ENCODE measurements around the gene FBXL4.

FBXL4 gene

DNA sequence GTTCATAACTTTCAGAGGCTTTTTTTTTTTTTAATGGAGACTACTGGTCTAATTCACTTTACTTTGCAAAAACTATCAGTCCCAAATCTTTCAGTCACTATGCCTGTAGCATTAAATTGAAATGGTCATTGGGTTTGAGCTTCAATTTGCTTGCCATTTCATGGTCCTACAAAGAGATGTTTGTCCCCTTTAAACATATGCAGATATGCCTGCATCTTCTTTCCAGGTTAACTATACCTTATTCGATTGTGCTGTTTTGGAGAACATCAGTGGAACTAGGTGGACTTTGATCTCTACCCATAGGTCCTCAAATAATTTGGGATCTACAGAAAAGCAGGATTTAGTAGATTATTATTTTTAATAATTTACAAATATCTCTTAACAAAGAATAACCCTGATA, 108.8 kb downstream of the FBXL4 start:
- DNase-seq (ENCODE audit: low read depth): no peak

DNA sequence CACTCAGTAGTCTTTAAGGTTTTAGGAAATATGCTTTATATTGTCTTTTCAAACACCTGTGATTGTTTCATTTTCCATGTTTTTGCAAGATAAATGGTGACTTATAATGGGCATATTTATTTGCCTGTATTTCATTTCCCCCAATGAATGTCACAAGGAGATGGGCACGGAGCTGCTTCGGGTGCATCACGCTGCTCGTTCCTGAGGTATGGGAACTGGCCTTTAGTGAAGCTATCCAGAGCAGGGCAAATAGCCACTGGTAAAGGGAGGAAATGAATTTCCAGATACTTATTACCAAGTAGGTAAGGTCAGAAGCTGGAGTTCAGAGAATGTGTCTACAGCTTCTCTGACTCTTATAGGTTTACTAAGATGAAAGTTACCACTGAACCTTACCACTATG, 109.7 kb downstream of the FBXL4 start:
- DNase-seq (ENCODE audit: low read depth): no peak

GRCh38 chr6:98836962-98837944, 110.5 kb downstream of the FBXL4 start:
- DNase-seq (ENCODE audit: low read depth): no peak

DNA sequence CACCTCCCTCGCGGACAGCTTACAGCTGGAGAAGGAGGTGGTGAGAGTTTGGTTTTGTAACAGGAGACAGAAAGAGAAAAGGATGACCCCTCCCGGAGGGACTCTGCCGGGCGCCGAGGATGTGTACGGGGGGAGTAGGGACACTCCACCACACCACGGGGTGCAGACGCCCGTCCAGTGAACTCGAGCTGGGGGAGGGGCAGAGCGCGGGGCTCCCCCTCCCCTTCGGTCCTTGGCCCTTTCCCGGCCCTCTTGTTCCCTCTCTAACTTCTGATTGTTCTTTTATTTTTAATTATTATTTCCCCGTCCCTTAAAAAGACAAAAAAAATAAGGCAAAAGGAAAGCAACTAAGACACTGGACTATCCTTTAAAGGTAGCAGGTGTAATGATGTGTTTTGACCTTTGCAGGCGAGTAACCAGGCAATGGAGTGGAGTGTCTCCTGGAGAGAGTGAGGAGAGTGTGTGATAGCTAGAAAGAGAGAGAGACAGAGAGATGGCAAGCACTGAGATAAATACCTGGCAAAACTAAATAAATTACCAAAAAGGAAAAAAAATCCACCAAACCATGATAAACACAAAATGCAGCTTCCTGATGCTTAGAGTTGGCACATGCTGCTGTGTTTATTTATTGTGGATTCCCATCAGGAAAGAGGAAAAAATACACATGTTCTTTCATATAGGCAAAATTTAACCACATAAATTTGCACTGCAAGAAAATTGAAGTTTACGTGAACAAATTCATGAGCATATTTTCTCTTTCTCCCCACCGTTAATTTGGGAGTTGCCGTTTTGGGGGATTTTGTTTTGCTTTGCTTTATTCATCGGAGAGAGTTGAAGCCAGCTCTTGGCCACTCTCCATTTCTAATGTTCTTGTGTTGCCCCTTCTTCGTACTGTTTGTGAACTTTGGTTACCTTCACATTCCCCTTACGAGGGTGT, 111.5 kb downstream of the FBXL4 start:
- DNase-seq (ENCODE audit: low read depth): no peak

DNA sequence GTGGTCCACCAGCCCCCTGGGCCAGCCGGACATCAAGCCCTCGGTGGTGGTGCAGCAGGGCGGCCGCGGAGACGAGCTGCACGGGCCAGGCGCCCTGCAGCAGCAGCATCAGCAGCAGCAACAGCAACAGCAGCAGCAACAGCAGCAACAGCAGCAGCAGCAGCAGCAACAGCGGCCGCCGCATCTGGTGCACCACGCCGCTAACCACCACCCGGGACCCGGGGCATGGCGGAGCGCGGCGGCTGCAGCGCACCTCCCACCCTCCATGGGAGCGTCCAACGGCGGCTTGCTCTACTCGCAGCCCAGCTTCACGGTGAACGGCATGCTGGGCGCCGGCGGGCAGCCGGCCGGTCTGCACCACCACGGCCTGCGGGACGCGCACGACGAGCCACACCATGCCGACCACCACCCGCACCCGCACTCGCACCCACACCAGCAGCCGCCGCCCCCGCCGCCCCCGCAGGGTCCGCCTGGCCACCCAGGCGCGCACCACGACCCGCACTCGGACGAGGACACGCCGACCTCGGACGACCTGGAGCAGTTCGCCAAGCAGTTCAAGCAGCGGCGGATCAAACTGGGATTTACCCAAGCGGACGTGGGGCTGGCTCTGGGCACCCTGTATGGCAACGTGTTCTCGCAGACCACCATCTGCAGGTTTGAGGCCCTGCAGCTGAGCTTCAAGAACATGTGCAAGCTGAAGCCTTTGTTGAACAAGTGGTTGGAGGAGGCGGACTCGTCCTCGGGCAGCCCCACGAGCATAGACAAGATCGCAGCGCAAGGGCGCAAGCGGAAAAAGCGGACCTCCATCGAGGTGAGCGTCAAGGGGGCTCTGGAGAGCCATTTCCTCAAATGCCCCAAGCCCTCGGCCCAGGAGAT, 112.4 kb downstream of the FBXL4 start:
- DNase-seq (ENCODE audit: low read depth): no peak

- DNase-seq (ENCODE audit: low read depth): peak; percentile 50
Measured at GRCh38 chr6:98834060-98835031, 113.4 kb downstream of the FBXL4 start, which contains the start of gene POU3F2. Gene POU3F2, plus strand, starts transcription at chr6:98834574. Its CDS starts 300 bp downstream, at chr6:98834874.

GRCh38 chr6:98833307-98834059, 114.3 kb downstream of the FBXL4 start:
- DNase-seq (ENCODE audit: low read depth): no peak

DNA sequence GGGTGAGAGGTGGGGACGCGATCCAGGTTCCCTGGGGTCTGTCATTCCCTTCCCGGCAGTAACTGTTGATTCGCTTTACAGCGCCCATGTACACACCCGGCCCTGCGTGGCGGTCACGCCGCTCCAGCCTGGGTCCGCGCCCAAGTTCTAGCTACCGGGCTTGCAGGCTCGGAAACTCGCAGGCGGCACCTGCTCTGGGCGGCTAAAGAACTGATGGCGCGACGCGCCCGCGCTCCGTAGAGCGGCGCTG, 114.8 kb downstream of the FBXL4 start:
- no peak for DNase-seq (ENCODE audit: low read depth)

GRCh38 chr6:98832284-98833056, 115.3 kb downstream of the FBXL4 start:
- DNase-seq (ENCODE audit: low read depth): no peak

DNA sequence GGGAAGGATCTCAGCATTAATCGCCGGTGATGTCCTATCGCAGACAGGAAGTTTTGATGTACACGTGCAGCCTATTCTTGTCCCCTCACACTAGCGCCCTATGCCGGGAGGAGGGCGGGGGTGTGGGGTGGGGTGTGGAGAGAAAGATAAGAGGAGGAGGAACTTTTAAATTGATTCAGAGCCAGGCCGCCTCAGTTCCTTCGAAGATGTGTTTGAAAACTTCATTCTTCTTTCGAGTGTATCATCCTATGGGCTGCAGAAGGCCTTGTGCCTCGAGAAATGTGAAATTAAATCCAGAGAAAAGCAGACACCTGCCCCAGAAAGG, 115.8 kb downstream of the FBXL4 start:
- DNase-seq (ENCODE audit: low read depth): no peak

- DNase-seq (ENCODE audit: low read depth): no peak
Measured at GRCh38 chr6:98831057-98831958, 116.4 kb downstream of the FBXL4 start.

- DNase-seq (ENCODE audit: low read depth): no peak
Measured at GRCh38 chr6:98830146-98830545, 117.6 kb downstream of the FBXL4 start.

- DNase-seq (ENCODE audit: low read depth): no peak
Measured at GRCh38 chr6:98828941-98829411, 118.8 kb downstream of the FBXL4 start.

DNA sequence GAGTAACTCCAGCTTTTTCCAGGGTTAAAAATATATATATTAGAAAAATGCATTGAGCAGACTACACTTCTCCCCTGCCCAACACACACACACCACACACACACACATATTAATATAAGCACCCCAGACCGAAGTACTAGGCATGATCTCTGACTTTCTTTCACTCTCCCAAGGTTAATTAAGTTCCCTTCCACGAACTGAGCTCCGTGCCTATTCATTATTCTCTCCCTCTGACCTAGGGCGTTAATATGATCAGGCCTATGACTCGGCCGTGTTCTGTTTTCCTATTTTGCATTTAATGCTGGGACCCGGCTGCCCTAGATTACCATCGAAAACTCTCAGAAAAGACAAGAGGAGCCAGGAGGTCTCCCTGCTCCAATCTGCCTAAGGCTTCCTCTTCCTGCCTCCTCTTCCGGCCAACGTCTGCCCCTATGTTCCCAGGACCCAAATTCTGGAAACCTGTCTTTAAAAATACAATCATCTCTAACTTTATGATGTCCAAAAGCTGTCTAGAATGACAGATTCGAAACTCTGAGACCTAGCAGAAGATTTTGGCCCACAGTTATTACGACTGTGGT, 119.4 kb downstream of the FBXL4 start:
- DNase-seq (ENCODE audit: low read depth): no peak

DNA sequence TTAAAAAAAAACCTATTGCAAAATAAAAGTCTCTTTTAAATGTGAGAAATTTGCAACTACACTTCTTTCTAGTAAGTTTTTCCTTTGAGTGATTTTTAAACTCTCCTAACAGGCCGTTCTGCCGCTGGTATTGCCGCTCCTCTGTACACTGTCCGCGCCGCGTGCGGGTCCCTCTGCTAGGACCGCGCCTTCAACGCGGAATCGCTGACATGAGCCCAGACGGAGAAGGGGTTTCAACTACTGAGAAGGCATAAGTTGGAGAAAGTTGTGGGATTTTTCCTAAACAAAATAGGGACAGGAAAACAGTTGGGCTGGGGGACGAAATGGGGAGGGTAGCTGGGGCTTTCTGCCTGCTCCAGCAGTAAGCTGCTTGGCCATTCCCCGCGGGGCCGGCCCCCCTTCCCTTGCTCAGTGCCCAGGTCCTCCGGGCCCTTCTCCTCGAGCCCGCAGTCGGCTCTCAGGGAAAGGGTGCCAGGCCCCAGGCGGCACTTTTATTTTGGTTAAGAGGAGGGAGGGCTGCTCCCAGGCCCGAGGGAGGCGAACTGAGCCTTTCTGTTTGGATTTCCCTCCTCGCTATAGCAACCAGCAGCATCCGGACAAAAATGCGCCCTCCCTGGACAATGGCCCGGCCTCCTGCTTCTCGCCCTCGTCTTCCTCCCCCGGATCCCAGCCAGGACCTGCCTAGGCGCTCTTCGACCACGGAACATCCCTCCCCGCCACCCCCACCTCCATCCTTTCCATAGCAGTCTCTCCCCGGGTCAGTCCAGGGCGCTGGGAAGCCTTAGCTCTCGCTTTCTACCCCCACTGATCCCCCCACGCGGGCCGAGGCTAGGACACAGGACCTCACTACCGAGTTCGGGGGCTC, 120.2 kb downstream of the FBXL4 start:
- DNase-seq (ENCODE audit: low read depth): no peak

GRCh38 chr6:98825600-98826230, 122.0 kb downstream of the FBXL4 start:
- DNase-seq (ENCODE audit: low read depth): no peak

All from activated T-helper 9 cell treated with anti-CD3 and anti-CD28 coated beads, Interleukin-2, amount 50 U/mL, for 16 hours (primary cell).